ENCODE results near the gene IGFBP2.

IGFBP2 gene

DNA sequence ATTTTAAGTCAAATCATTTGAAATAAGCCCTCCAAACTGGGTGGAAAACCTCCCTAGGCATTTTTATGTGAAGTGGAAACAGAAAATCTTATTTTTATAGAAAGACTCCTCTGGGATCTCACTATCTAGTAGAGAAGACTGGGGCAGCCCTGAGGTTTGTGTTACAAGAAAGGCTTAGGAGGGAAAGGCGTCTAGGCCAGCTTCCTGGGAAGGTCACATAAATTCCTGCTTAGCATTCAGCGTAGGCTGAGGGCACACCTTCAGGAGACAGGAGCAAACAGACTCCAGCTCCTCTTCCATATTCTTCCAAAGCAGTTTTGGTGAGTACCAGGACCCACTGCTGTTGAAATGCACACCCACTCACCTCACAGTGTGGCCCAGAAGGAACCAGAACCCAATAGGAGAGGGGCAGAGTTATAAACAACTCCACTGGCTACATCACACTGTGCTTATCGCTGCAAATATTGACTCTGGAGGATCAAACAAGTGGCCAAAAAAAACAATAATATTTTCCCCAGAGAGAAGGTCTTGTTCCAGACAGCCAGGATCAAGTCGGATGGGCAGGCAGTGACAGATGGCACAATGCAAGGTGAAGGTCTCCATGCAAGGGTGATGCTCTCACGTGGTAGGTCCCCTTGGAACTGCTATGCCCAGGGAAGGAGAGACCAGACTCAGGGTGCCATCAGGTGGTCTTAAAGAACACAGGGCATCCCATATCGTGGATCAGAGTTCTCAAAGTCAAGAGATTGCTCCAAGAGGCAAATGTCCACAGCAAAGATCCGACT lies 17.7 kb upstream of the IGFBP2 start:
- Histone ChIP-seq H3K9me3 (ENCODE audit: severe bottlenecking) (no peaks in the 10 kb centered on the region), H3K27me3 (ENCODE audit: insufficient read depth, poor library complexity, severe bottlenecking) (no peaks in the 10 kb centered on the region), H3K4me3 (ENCODE audit: severe bottlenecking) (no peak overlapping the region), H3K27ac (ENCODE audit: poor library complexity, severe bottlenecking) (no peak overlapping the region), H3K4me1 (ENCODE audit: insufficient read depth, poor library complexity, severe bottlenecking) (peaks cover 8% of the 10 kb centered on the region), H3K36me3 (ENCODE audit: low read depth) (no peaks in the 10 kb centered on the region)
- TF ChIP-seq, protein P1, sequence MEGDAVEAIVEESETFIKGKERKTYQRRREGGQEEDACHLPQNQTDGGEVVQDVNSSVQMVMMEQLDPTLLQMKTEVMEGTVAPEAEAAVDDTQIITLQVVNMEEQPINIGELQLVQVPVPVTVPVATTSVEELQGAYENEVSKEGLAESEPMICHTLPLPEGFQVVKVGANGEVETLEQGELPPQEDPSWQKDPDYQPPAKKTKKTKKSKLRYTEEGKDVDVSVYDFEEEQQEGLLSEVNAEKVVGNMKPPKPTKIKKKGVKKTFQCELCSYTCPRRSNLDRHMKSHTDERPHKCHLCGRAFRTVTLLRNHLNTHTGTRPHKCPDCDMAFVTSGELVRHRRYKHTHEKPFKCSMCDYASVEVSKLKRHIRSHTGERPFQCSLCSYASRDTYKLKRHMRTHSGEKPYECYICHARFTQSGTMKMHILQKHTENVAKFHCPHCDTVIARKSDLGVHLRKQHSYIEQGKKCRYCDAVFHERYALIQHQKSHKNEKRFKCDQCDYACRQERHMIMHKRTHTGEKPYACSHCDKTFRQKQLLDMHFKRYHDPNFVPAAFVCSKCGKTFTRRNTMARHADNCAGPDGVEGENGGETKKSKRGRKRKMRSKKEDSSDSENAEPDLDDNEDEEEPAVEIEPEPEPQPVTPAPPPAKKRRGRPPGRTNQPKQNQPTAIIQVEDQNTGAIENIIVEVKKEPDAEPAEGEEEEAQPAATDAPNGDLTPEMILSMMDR (IDR thresholded peaks at IDR 0.05; ENCODE audit: poor library complexity, severe bottlenecking) = no peak
- no peak for ATAC-seq (ENCODE audit: low read depth)
- no peak for DNase-seq (ENCODE audit: low spot score)

- no peak overlapping the region for H3K27ac ChIP-seq (ENCODE audit: poor library complexity, severe bottlenecking)
- no peaks in the 10 kb centered on the region for H3K36me3 ChIP-seq (ENCODE audit: low read depth)
- H3K4me1 ChIP-seq (ENCODE audit: insufficient read depth, poor library complexity, severe bottlenecking) = peaks cover 8% of the 10 kb centered on the region
- H3K27me3 ChIP-seq (ENCODE audit: insufficient read depth, poor library complexity, severe bottlenecking) = no peaks in the 10 kb centered on the region
- no peaks in the 10 kb centered on the region for H3K9me3 ChIP-seq (ENCODE audit: severe bottlenecking)
- DNase-seq (ENCODE audit: low spot score) (no peak), ATAC-seq (ENCODE audit: low read depth) (no peak)
- TF ChIP-seq, protein P1 (IDR thresholded peaks at IDR 0.05; ENCODE audit: poor library complexity, severe bottlenecking) = no peak
- H3K4me3 ChIP-seq (ENCODE audit: severe bottlenecking) = no peak overlapping the region
These were observed 17.0 kb upstream of the IGFBP2 start for GRCh38 chr2:216616083-216616678.

GRCh38 chr2:216617159-216617815 lies 15.9 kb upstream of the IGFBP2 start:
- no peak overlapping the region for H3K27ac ChIP-seq (ENCODE audit: poor library complexity, severe bottlenecking)
- no peak for ATAC-seq (ENCODE audit: low read depth)
- TF ChIP-seq, protein P1 (IDR thresholded peaks at IDR 0.05; ENCODE audit: poor library complexity, severe bottlenecking) = no peak

DNA sequence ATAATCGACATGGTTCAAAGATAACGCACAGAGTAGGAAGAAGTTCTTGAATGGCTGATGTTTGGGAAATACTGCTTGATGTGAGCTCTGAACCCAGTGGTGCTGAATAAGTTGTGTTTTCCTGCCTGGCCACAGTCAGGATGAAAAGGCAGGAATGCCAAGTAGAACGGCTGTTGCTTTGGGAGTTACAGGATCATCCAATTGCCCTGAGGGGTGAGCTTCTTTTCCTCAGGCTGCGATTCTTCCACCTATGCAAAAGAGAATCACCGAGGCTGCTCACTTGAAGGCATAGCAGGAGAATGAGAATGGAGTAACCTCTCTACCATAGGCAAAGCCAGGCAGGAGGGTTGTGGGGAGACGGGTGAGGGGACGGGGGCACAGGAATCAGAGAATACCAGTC lies 14.4 kb upstream of the IGFBP2 start:
- Histone ChIP-seq H3K27me3 (ENCODE audit: insufficient read depth, poor library complexity, severe bottlenecking) (no peaks in the 10 kb centered on the region), H3K9me3 (ENCODE audit: severe bottlenecking) (no peaks in the 10 kb centered on the region), H3K27ac (ENCODE audit: poor library complexity, severe bottlenecking) (no peak overlapping the region), H3K4me1 (ENCODE audit: insufficient read depth, poor library complexity, severe bottlenecking) (peaks cover 8% of the 10 kb centered on the region), H3K36me3 (ENCODE audit: low read depth) (no peaks in the 10 kb centered on the region), H3K4me3 (ENCODE audit: severe bottlenecking) (no peak overlapping the region)
- TF ChIP-seq, protein P1 (IDR thresholded peaks at IDR 0.05; ENCODE audit: poor library complexity, severe bottlenecking) = no peak
- DNase-seq (ENCODE audit: low spot score) (no peak), ATAC-seq (ENCODE audit: low read depth) (no peak)

More at GRCh38 chr2:216617159-216617815, 15.9 kb upstream of the IGFBP2 start:
- H3K36me3 ChIP-seq (ENCODE audit: low read depth) = no peaks in the 10 kb centered on the region
- DNase-seq (ENCODE audit: low spot score) = no peak
- H3K27me3 ChIP-seq (ENCODE audit: insufficient read depth, poor library complexity, severe bottlenecking) = no peaks in the 10 kb centered on the region
- no peak overlapping the region for H3K4me3 ChIP-seq (ENCODE audit: severe bottlenecking)
- no peaks in the 10 kb centered on the region for H3K9me3 ChIP-seq (ENCODE audit: severe bottlenecking)
- H3K4me1 ChIP-seq (ENCODE audit: insufficient read depth, poor library complexity, severe bottlenecking) = peaks cover 8% of the 10 kb centered on the region
